Kidney capillary endothelial cell (primary cell): ENCODE measurements around the gene KLHL21.

Experiments
- DNase-seq: peaks from one replicate; pipeline ENCODE4 v3.0.0-alpha.2; 2018; ENCODE audit warnings: low spot score

KLHL21 gene

GRCh38 chr1:6554031-6554906 lies 48.4 kb downstream of the KLHL21 start, which contains the start of gene NOL9:
NOL9 (minus strand) TSS chr1:6554513; CDS start chr1:6554502, 11 bp downstream.
- peak; percentile 92 for DNase-seq

GRCh38 chr1:6547301-6547700 lies 55.4 kb downstream of the KLHL21 start:
- DNase-seq = no peak

- peak; percentile 48 for DNase-seq
These were observed 56.3 kb downstream of the KLHL21 start for GRCh38 chr1:6546326-6546725.

GRCh38 chr1:6545276-6546112 lies 57.2 kb downstream of the KLHL21 start:
- DNase-seq = no peak

GRCh38 chr1:6544831-6545230 lies 57.8 kb downstream of the KLHL21 start:
- peak; percentile 94 for DNase-seq
